Panc1 (cell line): ENCODE data around the gene WASF3.
"Not testable (repeated sequence)": the region's sequence is repeated elsewhere in the genome, so short reads cannot be mapped to it uniquely, and the experiment has no call there.

Source experiments
- POLR2AphosphoS5 ChIP-seq: IDR thresholded peaks from 2 replicates; pipeline ENCODE4 v1.6.1; 2012; ENCODE audit warnings: mild to moderate bottlenecking, low read depth, low read length, moderate library complexity
- SIN3A ChIP-seq: IDR thresholded peaks from 2 replicates; pipeline ENCODE4 v1.6.1; 2012; ENCODE audit warnings: low read depth, mild to moderate bottlenecking, low read length, moderate library complexity, borderline replicate concordance; ENCODE audit not compliant: insufficient read depth
- TCF7L2 ChIP-seq: IDR thresholded peaks from 2 replicates; pipeline ENCODE4 v1.6.1; 2011; ENCODE audit warnings: mild to moderate bottlenecking, low read depth, low read length, inconsistent platforms
- TF ChIP-seq, protein P1 (sequence below): fragments of 450-650 bp; IDR thresholded peaks from 2 replicates; pipeline ENCODE4 v1.5.1; 2017; ENCODE audit warnings: mild to moderate bottlenecking
- TF ChIP-seq, protein P2 (sequence below), 2 experiments: IDR thresholded peaks; 2 replicates each; pipeline ENCODE4 v1.6.1; 2011 to 2012; ENCODE audit warnings: low read depth in 2 of 2, control low read depth in 1 of 2, low read length in 1 of 2, mild to moderate bottlenecking in 1 of 2, moderate library complexity in 1 of 2; ENCODE audit not compliant: insufficient read depth in 1 of 2

DNA sequence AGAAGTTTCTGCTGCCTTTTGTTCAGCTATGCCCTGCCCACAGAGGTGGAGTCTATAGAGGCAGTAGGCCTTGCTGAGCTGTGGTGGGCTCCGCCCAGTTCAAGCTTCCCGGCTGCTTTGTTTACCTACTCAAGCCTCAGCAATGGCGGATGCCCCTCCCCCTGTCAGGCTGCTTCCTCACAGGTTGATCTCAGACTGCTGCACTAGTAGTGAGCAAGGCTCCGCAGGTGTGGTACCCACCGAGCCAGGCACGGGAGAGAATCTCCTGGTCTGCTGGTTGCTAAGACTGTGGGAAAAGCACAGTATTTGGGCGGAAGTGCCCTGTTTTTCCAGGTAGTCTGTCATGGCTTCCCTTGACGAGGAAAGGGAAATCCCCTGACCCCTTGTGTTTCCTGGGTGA, 78.6 kb downstream of the WASF3 start:
- TF ChIP-seq, protein P1, sequence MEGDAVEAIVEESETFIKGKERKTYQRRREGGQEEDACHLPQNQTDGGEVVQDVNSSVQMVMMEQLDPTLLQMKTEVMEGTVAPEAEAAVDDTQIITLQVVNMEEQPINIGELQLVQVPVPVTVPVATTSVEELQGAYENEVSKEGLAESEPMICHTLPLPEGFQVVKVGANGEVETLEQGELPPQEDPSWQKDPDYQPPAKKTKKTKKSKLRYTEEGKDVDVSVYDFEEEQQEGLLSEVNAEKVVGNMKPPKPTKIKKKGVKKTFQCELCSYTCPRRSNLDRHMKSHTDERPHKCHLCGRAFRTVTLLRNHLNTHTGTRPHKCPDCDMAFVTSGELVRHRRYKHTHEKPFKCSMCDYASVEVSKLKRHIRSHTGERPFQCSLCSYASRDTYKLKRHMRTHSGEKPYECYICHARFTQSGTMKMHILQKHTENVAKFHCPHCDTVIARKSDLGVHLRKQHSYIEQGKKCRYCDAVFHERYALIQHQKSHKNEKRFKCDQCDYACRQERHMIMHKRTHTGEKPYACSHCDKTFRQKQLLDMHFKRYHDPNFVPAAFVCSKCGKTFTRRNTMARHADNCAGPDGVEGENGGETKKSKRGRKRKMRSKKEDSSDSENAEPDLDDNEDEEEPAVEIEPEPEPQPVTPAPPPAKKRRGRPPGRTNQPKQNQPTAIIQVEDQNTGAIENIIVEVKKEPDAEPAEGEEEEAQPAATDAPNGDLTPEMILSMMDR: not testable (repeated sequence)
- TF ChIP-seq, protein P2, sequence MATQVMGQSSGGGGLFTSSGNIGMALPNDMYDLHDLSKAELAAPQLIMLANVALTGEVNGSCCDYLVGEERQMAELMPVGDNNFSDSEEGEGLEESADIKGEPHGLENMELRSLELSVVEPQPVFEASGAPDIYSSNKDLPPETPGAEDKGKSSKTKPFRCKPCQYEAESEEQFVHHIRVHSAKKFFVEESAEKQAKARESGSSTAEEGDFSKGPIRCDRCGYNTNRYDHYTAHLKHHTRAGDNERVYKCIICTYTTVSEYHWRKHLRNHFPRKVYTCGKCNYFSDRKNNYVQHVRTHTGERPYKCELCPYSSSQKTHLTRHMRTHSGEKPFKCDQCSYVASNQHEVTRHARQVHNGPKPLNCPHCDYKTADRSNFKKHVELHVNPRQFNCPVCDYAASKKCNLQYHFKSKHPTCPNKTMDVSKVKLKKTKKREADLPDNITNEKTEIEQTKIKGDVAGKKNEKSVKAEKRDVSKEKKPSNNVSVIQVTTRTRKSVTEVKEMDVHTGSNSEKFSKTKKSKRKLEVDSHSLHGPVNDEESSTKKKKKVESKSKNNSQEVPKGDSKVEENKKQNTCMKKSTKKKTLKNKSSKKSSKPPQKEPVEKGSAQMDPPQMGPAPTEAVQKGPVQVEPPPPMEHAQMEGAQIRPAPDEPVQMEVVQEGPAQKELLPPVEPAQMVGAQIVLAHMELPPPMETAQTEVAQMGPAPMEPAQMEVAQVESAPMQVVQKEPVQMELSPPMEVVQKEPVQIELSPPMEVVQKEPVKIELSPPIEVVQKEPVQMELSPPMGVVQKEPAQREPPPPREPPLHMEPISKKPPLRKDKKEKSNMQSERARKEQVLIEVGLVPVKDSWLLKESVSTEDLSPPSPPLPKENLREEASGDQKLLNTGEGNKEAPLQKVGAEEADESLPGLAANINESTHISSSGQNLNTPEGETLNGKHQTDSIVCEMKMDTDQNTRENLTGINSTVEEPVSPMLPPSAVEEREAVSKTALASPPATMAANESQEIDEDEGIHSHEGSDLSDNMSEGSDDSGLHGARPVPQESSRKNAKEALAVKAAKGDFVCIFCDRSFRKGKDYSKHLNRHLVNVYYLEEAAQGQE (IDR thresholded peaks at IDR 0.05; ENCODE audit: insufficient read depth in 1 of 2, low read depth in 2 of 2, low read length in 1 of 2): not testable (repeated sequence)
- not testable (repeated sequence) for TF ChIP-seq POLR2AphosphoS5, SIN3A, TCF7L2
